Transverse colon (tissue), 3 donors: ENCODE measurements around the gene MYPN.

Source experiments
- CTCF ChIP-seq, 5 experiments: fragments of 200-600 bp in 3 of 5; fragments of 450-650 bp in 2 of 5; sonication (generic) in 3 of 5; IDR thresholded peaks; 1 replicate in 2 of 5; 2 replicates in 3 of 5; pipeline ENCODE4 v1.5.1; 2016 to 2017; ENCODE audit warnings: antibody characterized with exemption in 5 of 5, inconsistent platforms in 3 of 5, mild to moderate bottlenecking in 2 of 5, moderate library complexity in 1 of 5
- POLR2A ChIP-seq: fragments of 450-650 bp; IDR thresholded peaks from one replicate; pipeline ENCODE4 v1.6.1; 2016; ENCODE audit warnings: antibody characterized with exemption, mild to moderate bottlenecking, moderate library complexity

- TF ChIP-seq POLR2A: no peak
- TF ChIP-seq CTCF (IDR thresholded peaks at IDR 0.05): no peak
These were observed 46.4 kb downstream of the MYPN start for GRCh38 chr10:68155615-68156210.
